Measurements from ENCODE around the gene CLECL1. TPM values are rescaled to one million over a fixed set of nuclear protein-coding genes. Genes with fewer than 3 reads are reported as not detected.

CLECL1 gene
- total and polyA plus RNA-seq, 2 of the 13 experiments (the other 11 are each of a cell fraction or from before 2014, with no cell fraction given), result not detected

DNA sequence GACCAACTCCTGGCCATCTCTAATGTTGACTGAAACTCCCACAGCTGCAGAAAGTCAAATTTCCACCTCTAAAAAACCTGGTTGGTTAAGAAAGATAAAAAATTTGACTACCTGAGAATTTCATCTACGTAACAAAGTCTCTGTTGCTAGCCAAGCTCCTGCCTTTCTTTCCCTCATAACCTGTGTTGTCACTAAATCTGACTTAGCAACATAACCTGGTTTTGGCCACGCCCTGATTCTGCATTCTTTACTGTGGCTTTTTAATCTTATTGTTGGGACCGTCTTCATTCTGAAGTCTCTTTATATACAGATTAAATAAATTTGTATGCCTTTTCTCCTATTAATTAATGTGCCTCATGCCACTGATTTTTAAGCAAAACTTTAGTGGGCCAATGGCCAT lies 43.9 kb upstream of the CLECL1 start (continued):
- TF ChIP-seq PRPF4 (IDR thresholded peaks at IDR 0.05; ENCODE audit: low read depth, low read length, poor library complexity, severe bottlenecking) (no peak), CEBPG (CRISPR knock-in tag; IDR thresholded peaks at IDR 0.05) (no peak), ZNF362 (CRISPR knock-in tag; IDR thresholded peaks at IDR 0.05; ENCODE audit: borderline replicate concordance) (no peak)

DNA sequence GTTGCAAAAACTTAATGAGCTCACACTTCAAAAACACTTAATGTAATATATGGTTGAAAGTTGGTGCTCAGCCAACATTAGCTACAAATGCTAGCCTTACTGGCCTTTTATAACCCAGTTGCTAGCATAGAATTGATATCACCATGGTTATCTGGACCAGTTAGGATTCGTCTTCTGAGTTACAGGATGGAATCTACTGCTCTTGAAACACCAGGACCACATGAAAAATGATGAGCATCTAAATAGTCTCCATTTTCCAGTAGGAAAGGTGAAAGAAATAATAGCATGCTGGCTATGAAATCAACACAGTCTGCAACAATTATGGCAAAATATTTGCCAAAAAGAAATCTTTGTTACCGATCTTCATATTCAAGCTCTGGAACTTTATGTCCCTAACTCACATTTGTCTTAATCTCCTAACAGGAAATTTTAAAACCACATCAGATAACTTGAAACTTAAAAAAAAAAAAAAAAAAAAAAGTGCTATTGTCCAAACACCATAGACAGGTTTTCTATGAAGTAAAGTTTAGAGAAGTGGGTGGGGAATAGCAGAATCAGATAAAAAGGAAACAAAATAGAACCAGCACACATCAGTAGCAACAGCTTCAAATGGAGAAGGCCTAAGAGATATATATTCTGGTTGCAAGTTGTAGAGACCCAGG lies 40.5 kb upstream of the CLECL1 start:
- BruUV-seq (replicated peaks), result no TSS peak
- DNase-seq (ENCODE audit: low spot score) (no peak), FAIRE-seq (no peak), ATAC-seq (no peak)
- no peak overlapping the region for H3K4me3 ChIP-seq (replicated peaks in 1 of 3; ENCODE audit: insufficient read depth in 1 of 3, low read depth in 2 of 3, low read length in 3 of 3)
- no peaks in the 10 kb centered on the region for H4K20me1 ChIP-seq (ENCODE audit: insufficient read depth, low read length)
- in situ Hi-C loops (cut with HindIII; ENCODE audit: extremely low pct_ligation_motif_present, low pct_unique_long_range_greater_than_20kb), result no loop called here
- no peaks in the 10 kb centered on the region for H3K9me3 ChIP-seq (ENCODE audit: low read length)
- H2AFZ ChIP-seq (ENCODE audit: low read length), result no peak overlapping the region
- ChIA-PET CTCF (ENCODE audit: low intra/inter-chr PET ratio, low total read pairs) (no interaction called here), POLR2A (no interaction called here)
- H3K27ac ChIP-seq (ENCODE audit: extremely low read length, insufficient read depth, low read length), result no peak overlapping the region
- intact Hi-C loops (cut with micrococcal nuclease; ENCODE audit: unreplicated experiment), result no loop called here
- H3K36me3 ChIP-seq (replicated peaks in 1 of 2; ENCODE audit: control insufficient read depth in 1 of 2, insufficient read depth in 2 of 2, low read length in 2 of 2), result no peaks in the 10 kb centered on the region
- no peaks in the 10 kb centered on the region for H3K4me1 ChIP-seq (ENCODE audit: insufficient read depth, low read length)
- no peak overlapping the region for H3K4me2 ChIP-seq (ENCODE audit: low read depth, low read length)
- 26% methylated on average over 2 of the region's 2 CpGs for WGBS (ENCODE audit: low lambda C conversion rate)
- no peaks in the 10 kb centered on the region for H3K79me2 ChIP-seq (ENCODE audit: insufficient read depth, low read length)
- H3K27me3 ChIP-seq (ENCODE audit: control insufficient read depth in 1 of 2, insufficient read depth in 2 of 2, low read length in 2 of 2), result no peaks in the 10 kb centered on the region
- H3K9ac ChIP-seq (ENCODE audit: insufficient read depth, low read depth, low read length), result no peak overlapping the region
- TF ChIP-seq, protein P1, sequence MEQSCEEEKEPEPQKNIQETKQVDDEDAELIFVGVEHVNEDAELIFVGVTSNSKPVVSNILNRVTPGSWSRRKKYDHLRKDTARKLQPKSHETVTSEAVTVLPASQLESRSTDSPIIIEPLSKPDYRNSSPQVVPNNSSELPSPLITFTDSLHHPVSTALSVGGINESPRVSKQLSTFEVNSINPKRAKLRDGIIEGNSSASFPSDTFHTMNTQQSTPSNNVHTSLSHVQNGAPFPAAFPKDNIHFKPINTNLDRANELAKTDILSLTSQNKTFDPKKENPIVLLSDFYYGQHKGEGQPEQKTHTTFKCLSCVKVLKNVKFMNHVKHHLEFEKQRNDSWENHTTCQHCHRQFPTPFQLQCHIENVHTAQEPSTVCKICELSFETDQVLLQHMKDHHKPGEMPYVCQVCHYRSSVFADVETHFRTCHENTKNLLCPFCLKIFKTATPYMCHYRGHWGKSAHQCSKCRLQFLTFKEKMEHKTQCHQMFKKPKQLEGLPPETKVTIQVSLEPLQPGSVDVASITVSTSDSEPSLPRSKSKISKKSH (CRISPR knock-in tag; IDR thresholded peaks at IDR 0.05; ENCODE audit: borderline replicate concordance), result no peak
- TF ChIP-seq ZNF570 (CRISPR knock-in tag; IDR thresholded peaks at IDR 0.05; ENCODE audit: borderline replicate concordance) (no peak), NFAT5 (CRISPR knock-in tag; IDR thresholded peaks at IDR 0.05) (no peak)
- TF ChIP-seq, protein P2, sequence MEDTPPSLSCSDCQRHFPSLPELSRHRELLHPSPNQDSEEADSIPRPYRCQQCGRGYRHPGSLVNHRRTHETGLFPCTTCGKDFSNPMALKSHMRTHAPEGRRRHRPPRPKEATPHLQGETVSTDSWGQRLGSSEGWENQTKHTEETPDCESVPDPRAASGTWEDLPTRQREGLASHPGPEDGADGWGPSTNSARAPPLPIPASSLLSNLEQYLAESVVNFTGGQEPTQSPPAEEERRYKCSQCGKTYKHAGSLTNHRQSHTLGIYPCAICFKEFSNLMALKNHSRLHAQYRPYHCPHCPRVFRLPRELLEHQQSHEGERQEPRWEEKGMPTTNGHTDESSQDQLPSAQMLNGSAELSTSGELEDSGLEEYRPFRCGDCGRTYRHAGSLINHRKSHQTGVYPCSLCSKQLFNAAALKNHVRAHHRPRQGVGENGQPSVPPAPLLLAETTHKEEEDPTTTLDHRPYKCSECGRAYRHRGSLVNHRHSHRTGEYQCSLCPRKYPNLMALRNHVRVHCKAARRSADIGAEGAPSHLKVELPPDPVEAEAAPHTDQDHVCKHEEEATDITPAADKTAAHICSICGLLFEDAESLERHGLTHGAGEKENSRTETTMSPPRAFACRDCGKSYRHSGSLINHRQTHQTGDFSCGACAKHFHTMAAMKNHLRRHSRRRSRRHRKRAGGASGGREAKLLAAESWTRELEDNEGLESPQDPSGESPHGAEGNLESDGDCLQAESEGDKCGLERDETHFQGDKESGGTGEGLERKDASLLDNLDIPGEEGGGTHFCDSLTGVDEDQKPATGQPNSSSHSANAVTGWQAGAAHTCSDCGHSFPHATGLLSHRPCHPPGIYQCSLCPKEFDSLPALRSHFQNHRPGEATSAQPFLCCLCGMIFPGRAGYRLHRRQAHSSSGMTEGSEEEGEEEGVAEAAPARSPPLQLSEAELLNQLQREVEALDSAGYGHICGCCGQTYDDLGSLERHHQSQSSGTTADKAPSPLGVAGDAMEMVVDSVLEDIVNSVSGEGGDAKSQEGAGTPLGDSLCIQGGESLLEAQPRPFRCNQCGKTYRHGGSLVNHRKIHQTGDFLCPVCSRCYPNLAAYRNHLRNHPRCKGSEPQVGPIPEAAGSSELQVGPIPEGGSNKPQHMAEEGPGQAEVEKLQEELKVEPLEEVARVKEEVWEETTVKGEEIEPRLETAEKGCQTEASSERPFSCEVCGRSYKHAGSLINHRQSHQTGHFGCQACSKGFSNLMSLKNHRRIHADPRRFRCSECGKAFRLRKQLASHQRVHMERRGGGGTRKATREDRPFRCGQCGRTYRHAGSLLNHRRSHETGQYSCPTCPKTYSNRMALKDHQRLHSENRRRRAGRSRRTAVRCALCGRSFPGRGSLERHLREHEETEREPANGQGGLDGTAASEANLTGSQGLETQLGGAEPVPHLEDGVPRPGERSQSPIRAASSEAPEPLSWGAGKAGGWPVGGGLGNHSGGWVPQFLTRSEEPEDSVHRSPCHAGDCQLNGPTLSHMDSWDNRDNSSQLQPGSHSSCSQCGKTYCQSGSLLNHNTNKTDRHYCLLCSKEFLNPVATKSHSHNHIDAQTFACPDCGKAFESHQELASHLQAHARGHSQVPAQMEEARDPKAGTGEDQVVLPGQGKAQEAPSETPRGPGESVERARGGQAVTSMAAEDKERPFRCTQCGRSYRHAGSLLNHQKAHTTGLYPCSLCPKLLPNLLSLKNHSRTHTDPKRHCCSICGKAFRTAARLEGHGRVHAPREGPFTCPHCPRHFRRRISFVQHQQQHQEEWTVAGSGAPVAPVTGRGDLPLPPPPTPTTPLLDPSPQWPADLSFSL (CRISPR knock-in tag; IDR thresholded peaks at IDR 0.05), result no peak

Measured in HepG2 (cell line).